T-helper 2 cell (primary cell): Measurements from ENCODE around the gene MBP.
"Not testable (repeated sequence)": the region's sequence is repeated elsewhere in the genome, so short reads cannot be mapped to it uniquely, and the experiment has no call there.

Experiments
- DNase-seq, 5 experiments: peaks; one replicate each; pipeline versions ENCODE4 v3.0.0 to v3.0.0-alpha.2; 2012 to 2022

Gene MBP

DNA sequence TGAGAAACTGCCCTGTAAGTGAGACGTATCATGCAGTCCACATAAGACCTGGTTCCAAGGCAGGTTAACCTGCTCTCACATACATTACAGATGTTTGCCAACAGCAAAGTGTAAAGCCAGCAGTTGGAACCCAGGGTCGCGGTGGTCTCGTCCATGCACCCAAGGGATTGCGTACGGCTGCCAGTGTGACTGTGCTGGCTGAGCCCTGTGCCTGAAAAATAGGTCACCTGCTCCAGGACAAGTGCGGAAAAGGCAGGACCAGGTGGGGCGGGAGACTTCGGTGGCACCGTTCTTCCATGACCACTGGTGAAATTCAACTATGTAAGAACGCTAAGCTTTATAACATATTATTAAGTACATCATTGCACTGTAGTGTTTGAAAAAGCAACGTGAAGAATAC, 110.5 kb downstream of the MBP start:
- DNase-seq: no peak

DNA sequence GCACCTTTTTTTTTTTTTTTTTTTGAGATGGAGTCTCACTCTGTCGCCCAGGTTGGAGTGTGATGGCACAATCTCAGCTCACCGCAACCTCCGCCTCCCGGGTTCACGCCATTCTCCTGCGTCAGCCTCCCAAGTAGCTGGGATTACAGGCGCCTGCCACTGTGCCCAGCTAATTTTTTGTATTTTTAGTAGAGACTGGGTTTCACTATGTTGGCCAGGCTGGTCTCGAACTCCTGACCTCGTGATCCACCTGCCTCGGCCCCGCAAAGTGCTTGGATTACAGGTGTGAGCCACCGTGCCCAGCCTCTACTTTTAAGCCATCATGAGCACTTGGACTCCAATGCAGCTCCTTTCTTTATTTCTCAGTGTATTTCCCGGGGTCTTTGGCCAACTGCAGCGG, 111.1 kb downstream of the MBP start:
- not testable (repeated sequence) for DNase-seq

DNA sequence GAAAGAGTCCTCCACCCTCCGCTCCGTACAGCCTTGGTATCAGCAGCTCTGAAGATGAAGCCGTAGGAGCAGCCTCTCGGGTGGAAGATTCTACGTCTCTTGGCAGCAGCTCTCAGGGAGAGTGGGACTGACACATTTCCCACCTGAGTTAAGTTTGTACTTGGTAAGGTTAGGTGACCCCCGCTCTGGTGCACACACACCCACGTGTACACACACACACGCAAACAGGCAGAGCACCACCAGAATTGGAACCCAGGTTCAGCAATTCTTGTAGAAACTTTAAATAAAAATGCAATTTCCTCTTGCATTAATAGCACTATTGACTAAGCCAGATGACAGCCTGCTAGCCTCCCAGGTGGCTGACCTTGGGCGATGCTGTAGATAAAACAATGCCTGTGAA, 111.5 kb downstream of the MBP start:
- DNase-seq: no peak

DNA sequence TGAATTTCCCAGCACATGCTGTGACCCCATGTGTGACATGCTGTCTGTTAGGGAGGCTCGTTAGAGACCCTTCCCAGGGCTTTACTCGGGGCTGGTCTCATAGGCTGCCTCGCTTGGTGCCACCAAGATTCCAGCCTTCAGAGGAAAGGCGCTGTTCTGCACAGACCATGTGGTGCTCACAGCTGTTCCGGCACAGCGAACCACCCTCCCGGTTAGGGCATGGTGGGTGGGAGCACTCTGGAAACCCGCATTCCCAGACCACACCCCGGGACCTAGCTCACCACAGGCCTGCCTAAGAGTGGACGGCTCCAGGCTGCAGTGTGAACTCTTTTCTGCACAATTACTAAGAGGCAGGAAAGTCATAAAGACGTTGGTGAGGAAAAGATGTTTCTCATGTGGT, 112.0 kb downstream of the MBP start:
- no peak for DNase-seq

GRCh38 chr18:77019641-77020040, 112.9 kb downstream of the MBP start:
- no peak for DNase-seq

DNA sequence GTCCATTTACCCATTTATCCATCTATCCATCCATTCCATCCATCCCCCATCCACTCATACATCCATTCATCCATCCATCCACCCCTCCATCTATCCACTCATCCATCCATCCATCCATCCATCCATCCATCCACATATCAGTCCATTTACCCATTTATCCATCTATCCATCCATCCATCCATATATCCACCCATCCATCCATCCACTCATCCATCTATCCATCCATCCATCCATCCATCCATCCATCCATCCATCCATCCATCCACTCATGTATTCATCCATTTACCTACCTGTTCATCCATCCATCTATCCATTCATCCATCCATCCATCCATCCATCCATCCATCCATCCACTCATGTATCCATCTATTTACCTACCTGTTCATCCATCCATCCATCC, 113.9 kb downstream of the MBP start:
- not testable (repeated sequence) for DNase-seq

GRCh38 chr18:77017355-77017754, 115.2 kb downstream of the MBP start:
- DNase-seq: no peak

DNA sequence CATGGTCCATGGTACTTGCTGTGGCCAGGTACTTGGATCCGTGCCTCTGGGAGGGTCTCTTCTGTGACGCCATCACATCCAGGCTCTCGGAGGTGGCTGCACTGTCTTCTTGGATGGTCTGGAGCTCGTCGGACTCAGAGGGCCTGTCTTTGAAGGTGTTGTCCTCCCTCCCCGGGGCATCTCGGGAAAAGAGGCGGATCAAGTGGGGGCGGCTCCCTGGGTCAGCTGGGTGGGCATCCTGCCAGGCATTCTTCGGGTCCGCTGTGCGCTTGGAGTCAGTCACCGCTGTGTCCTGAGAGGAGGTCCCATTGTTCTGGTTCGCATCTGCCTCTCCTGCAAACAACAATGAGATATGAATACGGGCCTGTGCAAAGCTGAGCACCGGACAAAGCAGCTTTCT, 115.6 kb downstream of the MBP start:
- DNase-seq: no peak

DNA sequence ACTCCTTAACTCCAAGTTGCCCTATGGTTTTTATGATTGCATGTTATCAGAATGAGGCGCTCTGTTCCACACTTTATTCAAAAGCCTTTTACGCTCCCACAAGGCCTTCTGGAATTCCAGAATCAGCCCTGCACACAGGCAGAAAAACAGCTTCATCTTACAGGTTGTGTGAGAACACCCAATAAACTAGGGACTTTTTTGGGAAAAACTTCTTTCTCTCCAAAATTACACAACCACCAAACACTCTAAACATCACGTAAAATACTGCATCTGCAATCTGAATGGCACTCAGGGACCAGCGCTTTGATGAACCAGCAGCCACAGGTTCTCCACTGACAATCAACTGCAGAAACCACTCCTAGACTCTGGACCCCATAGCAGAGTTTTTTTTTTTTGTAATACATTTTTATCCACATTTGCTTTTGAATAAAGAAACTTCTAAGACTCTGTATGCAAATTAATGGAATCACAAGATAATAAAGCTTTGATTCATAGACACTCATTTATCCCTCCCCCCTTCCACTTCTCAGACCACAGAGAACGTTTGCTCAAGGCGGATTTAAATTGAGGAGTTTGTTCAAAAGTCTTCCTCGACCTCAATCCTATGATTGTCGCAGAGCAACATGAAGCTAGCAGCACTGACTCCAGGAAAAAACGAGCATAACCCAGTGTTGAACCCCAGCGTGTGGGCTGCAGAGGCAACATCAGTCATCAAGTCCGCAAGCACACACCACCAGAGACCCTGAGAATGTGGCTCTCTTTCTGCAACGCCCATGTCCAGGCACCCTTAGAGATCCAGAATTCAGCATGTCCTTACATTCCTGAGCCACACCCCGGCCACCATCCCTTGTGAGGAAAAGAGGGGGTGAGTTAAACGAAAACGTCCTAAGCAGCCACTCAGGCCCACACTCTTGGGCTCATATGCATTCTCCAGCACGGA, 116.5 kb downstream of the MBP start:
- no peak for DNase-seq

DNA sequence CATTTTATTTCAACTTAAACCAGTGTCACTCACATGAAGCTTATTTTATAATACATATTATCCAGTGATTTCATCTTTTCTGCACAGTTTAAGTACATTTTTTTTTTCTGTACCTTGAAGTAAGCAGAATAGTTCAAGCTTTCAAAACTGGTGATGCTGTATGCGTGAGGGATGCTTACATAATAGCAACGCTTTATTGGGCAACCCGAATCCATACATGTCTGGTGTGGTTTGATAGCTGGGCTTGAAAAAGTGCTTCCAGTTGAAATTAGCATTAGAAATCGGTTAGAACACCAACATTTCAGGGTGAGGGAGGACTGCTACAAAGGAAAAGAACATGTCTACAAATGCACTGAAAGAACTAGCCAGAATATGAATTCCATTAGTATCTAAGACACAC, 117.4 kb downstream of the MBP start:
- no peak for DNase-seq

- no peak for DNase-seq
Observed at GRCh38 chr18:77014538-77014937, 118.0 kb downstream of the MBP start.

- no peak for DNase-seq
Observed at GRCh38 chr18:77013811-77014521, 118.6 kb downstream of the MBP start.

- DNase-seq: no peak
Observed at GRCh38 chr18:77012806-77013541, 119.6 kb downstream of the MBP start.

- DNase-seq: no peak
Observed at GRCh38 chr18:77012120-77012519, 120.5 kb downstream of the MBP start.

- no peak for DNase-seq
Observed at GRCh38 chr18:77009675-77010074, 122.9 kb downstream of the MBP start.

DNA sequence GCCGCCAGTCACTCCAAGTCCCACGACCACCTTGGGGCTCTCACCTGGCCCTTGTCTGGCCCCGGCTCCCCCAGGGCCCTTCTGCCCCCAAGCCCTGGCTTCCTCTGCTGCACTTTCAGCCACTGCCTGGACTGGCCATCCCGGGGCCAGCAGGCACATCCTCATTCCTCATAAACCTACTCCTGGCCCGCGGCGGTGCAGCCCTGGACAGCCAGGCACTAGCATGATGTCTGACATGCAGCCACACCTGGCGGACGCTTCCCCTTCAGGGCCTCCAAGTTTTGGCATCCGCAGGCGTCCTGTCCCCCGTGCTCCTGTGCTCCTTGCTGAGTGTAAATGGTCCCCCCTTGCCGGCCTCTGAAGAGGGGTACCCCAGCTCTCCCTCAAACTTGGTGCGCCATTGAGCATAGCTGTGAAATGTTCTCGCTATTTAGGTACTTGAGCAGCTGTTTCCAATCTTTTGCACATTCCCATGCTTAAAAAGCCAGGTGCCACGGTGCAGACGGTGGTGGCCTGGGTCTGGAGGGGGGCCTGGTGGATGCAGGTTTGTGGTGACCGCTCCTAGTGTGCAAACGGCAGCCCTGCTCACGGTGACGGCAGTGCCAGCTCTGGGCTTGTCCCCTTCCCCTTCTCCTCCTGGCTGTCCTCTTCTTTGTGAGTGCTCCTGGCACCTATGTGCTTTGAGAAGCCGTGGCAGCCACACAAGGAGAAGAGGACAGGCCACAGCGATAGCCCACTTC, 123.8 kb downstream of the MBP start:
- no peak for DNase-seq

GRCh38 chr18:77008006-77008405, 124.6 kb downstream of the MBP start:
- no peak for DNase-seq

GRCh38 chr18:77007251-77007650, 125.3 kb downstream of the MBP start:
- no peak for DNase-seq

- DNase-seq: no peak
Observed at GRCh38 chr18:77006305-77007175, 126.0 kb downstream of the MBP start.

GRCh38 chr18:77005651-77006195, 126.9 kb downstream of the MBP start:
- DNase-seq: no peak
